ENCODE measurements around the gene ERVMER34-1. TPM values are rescaled to one million over a fixed set of nuclear protein-coding genes. Genes with fewer than 3 reads are reported as not detected.

The ERVMER34-1 gene
- total RNA-seq, 4 donors from 2014 or later, result 0.11 to 0.19 (median 0.17) TPM; not detected in 1

- intact Hi-C loops (cut with DNase I), result no loop called here
- Histone ChIP-seq H3K27ac (replicated peaks in 1 of 4) (no peak overlapping the region), H3K4me3 (no peak overlapping the region), H3K4me1 (no peaks in the 10 kb centered on the region), H3K36me3 (no peaks in the 10 kb centered on the region), H3K27me3 (no peaks in the 10 kb centered on the region), H3K9me3 (no peaks in the 10 kb centered on the region)
- no peak for DNase-seq (ENCODE audit: extremely low spot score)
- TF ChIP-seq POLR2AphosphoS5 (IDR thresholded peaks at IDR 0.05), result no peak
- TF ChIP-seq CTCF (IDR thresholded peaks at IDR 0.05), result no peak
- no peak for TF ChIP-seq POLR2A (IDR thresholded peaks at IDR 0.05; ENCODE audit: low read depth)
- no peak for TF ChIP-seq EP300 (IDR thresholded peaks at IDR 0.05)
- WGBS, result 48% methylated on average over 1 of the region's 1 CpG
Observed at GRCh38 chr4:52704133-52704532, 47.1 kb downstream of the ERVMER34-1 start.

DNA sequence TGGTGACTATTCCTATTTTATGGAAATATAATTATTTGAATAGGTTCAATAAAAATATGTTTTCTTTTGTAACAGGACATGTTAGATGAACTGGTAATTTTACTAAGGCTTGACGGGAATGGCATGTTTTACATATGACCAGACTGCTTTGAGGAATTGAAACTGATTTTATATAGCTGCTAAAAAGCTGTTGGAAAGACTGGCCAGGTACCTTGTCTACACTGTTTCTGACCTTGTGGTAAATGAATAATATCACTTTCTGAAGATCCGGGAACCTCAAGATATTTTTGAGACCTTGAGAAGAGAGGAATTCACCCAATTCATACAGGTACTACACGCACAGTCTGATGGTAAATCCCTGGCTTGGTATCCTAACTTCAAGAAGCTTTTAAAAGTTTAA is 50.0 kb downstream of the ERVMER34-1 start:
- Histone ChIP-seq H3K27ac (replicated peaks in 1 of 4) (no peak overlapping the region), H3K4me3 (no peak overlapping the region), H3K27me3 (no peaks in the 10 kb centered on the region), H3K36me3 (no peaks in the 10 kb centered on the region), H3K9me3 (no peaks in the 10 kb centered on the region), H3K4me1 (peaks cover 0 to 4% (median 0%) of the 10 kb centered on the region in 4 donors)
- intact Hi-C loops (cut with DNase I), result no loop called here
- WGBS, result 92% methylated on average over 3 of the region's 3 CpGs
- TF ChIP-seq POLR2A (IDR thresholded peaks at IDR 0.05; ENCODE audit: low read depth), result no peak
- no peak for TF ChIP-seq CTCF (IDR thresholded peaks at IDR 0.05)
- no peak for TF ChIP-seq EP300 (IDR thresholded peaks at IDR 0.05)
- TF ChIP-seq POLR2AphosphoS5 (IDR thresholded peaks at IDR 0.05), result no peak
- no peak for DNase-seq (ENCODE audit: extremely low spot score)

- 90% methylated on average over 2 of the region's 2 CpGs for WGBS
- H3K4me3 ChIP-seq, result no peak overlapping the region
- no peaks in the 10 kb centered on the region for H3K27me3 ChIP-seq
- intact Hi-C loops (cut with DNase I), result no loop called here
- H3K9me3 ChIP-seq, result peaks cover 0 to 26% (median 12%) of the 10 kb centered on the region in 4 donors
- peaks cover 0 to 4% (median 0%) of the 10 kb centered on the region in 4 donors for H3K4me1 ChIP-seq
- no peak for TF ChIP-seq POLR2AphosphoS5 (IDR thresholded peaks at IDR 0.05)
- no peak for TF ChIP-seq POLR2A (IDR thresholded peaks at IDR 0.05; ENCODE audit: low read depth)
- TF ChIP-seq EP300 (IDR thresholded peaks at IDR 0.05), result no peak
- TF ChIP-seq CTCF (IDR thresholded peaks at IDR 0.05), result no peak
- no peak overlapping the region for H3K27ac ChIP-seq (replicated peaks in 1 of 4)
- DNase-seq (ENCODE audit: extremely low spot score), result no peak
- H3K36me3 ChIP-seq, result no peaks in the 10 kb centered on the region
Observed at GRCh38 chr4:52694936-52695335, 56.3 kb downstream of the ERVMER34-1 start.

GRCh38 chr4:52693492-52693891 is 57.7 kb downstream of the ERVMER34-1 start:
- peaks cover 0 to 4% (median 0%) of the 10 kb centered on the region in 4 donors for H3K4me1 ChIP-seq
- peaks cover 0 to 26% (median 12%) of the 10 kb centered on the region in 4 donors for H3K9me3 ChIP-seq
- intact Hi-C loops (cut with DNase I), result no loop called here
- no peaks in the 10 kb centered on the region for H3K36me3 ChIP-seq
- H3K27me3 ChIP-seq, result no peaks in the 10 kb centered on the region
- DNase-seq (ENCODE audit: extremely low spot score), result no peak
- TF ChIP-seq CTCF (IDR thresholded peaks at IDR 0.05) (no peak), POLR2AphosphoS5 (IDR thresholded peaks at IDR 0.05) (no peak), POLR2A (IDR thresholded peaks at IDR 0.05; ENCODE audit: low read depth) (no peak), EP300 (IDR thresholded peaks at IDR 0.05) (no peak)
- H3K27ac ChIP-seq (replicated peaks in 1 of 4), result no peak overlapping the region
- H3K4me3 ChIP-seq, result no peak overlapping the region

Small RNA genes lying within 50 kb of the gene (small RNA-seq; reads per million reads assigned to genes)
- gene MIR4449, result 0.25 to 1.3 (median 0.84) reads per million in 3 donors
- gene RF00019, result 0 reads per million in 3 donors
- 0 reads per million in 3 donors for gene RF00568
- gene SNORA26, result 4.1 to 7.4 (median 4.8) reads per million in 3 donors

Other genes starting within 250 kb of the ERVMER34-1 start
- 1 to 10 TPM; 6.6 to 9.3 (median 7.8) TPM for gene USP46, start 92.1 kb downstream of the ERVMER34-1 start, total RNA-seq
- gene RASL11B, start 110.9 kb upstream of the ERVMER34-1 start, total RNA-seq, result 1 to 10 TPM in 3 of 4 donors, under 1 TPM in 1; 0.83 to 2.3 (median 1.3) TPM